ENCODE data around the gene SYT6. TPM values are rescaled to one million over a fixed set of nuclear protein-coding genes. Genes with fewer than 3 reads are reported as not detected.

Gene SYT6
- total RNA-seq, 4 donors from 2014 or later: 0.29 to 0.55 TPM; not detected in 2

DNA sequence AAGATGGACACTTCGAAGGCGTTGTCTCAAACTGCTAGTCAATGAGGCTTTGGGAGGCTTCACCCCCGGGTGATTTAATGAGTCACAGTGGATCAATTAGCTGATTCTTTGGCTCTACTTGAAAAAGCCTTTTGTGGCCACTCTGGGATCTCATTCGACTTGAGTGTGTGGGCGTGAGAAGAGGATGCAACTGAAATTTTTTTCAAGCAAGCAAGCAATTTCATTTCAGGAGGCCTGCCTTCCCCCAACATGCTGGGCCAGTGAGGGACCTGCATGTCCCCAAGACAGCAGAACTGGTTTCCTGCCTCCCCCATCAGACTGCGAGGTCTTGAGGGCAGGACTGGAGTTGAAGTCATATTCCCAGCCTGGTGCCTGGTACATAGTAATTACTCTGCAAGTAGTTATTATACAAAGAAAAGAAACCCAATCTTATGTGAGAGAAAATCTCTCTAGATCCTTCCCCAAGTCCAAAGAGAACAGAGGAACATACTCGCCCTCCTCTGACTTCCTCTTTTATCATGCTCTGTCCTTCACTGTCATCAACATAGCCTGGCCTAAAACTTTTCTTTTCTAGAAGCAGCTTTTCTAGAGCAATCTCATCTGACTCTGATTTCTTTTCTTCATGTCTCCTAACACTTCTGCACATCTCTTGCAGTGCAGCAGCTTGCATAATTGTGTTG is 22.7 kb downstream of the SYT6 start:
- intact Hi-C loops (cut with DNase I; ENCODE audit: low total_unique reads): no loop called here
- Histone ChIP-seq H3K27ac (no peak overlapping the region), H3K36me3 (no peaks in the 10 kb centered on the region), H3K9me3 (no peaks in the 10 kb centered on the region), H3K27me3 (no peaks in the 10 kb centered on the region), H3K4me3 (no peak overlapping the region), H3K4me1 (no peaks in the 10 kb centered on the region)
- TF ChIP-seq, protein P1, sequence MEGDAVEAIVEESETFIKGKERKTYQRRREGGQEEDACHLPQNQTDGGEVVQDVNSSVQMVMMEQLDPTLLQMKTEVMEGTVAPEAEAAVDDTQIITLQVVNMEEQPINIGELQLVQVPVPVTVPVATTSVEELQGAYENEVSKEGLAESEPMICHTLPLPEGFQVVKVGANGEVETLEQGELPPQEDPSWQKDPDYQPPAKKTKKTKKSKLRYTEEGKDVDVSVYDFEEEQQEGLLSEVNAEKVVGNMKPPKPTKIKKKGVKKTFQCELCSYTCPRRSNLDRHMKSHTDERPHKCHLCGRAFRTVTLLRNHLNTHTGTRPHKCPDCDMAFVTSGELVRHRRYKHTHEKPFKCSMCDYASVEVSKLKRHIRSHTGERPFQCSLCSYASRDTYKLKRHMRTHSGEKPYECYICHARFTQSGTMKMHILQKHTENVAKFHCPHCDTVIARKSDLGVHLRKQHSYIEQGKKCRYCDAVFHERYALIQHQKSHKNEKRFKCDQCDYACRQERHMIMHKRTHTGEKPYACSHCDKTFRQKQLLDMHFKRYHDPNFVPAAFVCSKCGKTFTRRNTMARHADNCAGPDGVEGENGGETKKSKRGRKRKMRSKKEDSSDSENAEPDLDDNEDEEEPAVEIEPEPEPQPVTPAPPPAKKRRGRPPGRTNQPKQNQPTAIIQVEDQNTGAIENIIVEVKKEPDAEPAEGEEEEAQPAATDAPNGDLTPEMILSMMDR (IDR thresholded peaks at IDR 0.05): no peak
- no peak for TF ChIP-seq POLR2A (IDR thresholded peaks at IDR 0.05)
- DNase-seq: no peak

DNA sequence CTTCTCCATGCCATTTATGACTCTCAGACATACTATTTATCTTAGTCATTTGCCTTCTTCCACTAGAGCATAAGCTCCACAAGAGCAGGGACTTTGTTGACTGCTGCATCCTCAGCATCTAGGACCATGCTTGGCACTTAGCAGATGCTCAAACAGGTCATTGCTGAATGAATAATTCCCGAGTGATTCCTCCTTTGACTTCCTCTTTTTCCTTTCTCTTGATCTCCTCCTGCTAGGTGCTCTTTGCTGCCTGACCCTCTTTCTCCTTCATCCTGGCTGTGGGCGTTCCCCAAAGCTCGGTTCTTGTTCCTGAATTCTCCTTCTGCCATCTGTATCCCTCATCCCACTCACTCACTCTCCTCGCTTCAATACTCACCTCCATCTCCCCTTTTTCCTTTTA is 23.5 kb downstream of the SYT6 start:
- H3K4me3 ChIP-seq: no peak overlapping the region
- TF ChIP-seq, protein P1 (IDR thresholded peaks at IDR 0.05): no peak
- no peak for TF ChIP-seq POLR2A (IDR thresholded peaks at IDR 0.05)
- no peak overlapping the region for H3K27ac ChIP-seq
- DNase-seq: no peak
- H3K9me3 ChIP-seq: no peaks in the 10 kb centered on the region
- no peaks in the 10 kb centered on the region for H3K4me1 ChIP-seq
- intact Hi-C loops (cut with DNase I; ENCODE audit: low total_unique reads): no loop called here
- H3K36me3 ChIP-seq: no peaks in the 10 kb centered on the region
- no peaks in the 10 kb centered on the region for H3K27me3 ChIP-seq

DNA sequence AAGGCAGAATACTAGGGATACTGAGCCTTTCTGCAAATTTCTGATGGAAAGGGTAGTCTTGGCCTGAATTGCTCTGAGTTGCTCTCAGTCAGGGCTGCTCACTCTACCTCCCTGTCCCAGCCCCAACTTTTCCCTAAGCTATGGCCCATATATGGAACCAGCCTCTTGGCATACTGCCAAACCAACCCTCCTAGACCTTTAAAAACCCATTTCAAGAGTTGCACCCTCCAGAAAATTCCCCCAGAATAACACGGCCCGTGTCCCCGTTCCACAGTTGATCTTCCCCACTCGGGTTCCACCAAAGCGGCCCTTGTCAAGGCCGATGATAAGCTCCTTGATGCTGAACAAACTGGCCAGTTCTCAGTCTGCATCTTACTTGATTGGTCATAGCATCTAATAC is 25.4 kb downstream of the SYT6 start:
- H3K27me3 ChIP-seq: no peaks in the 10 kb centered on the region
- no peak for TF ChIP-seq POLR2A (IDR thresholded peaks at IDR 0.05)
- TF ChIP-seq, protein P1 (IDR thresholded peaks at IDR 0.05): no peak
- H3K9me3 ChIP-seq: no peaks in the 10 kb centered on the region
- H3K4me3 ChIP-seq: no peak overlapping the region
- H3K27ac ChIP-seq: no peak overlapping the region
- no peaks in the 10 kb centered on the region for H3K4me1 ChIP-seq
- no peaks in the 10 kb centered on the region for H3K36me3 ChIP-seq
- DNase-seq: no peak
- intact Hi-C loops (cut with DNase I; ENCODE audit: low total_unique reads): no loop called here

DNA sequence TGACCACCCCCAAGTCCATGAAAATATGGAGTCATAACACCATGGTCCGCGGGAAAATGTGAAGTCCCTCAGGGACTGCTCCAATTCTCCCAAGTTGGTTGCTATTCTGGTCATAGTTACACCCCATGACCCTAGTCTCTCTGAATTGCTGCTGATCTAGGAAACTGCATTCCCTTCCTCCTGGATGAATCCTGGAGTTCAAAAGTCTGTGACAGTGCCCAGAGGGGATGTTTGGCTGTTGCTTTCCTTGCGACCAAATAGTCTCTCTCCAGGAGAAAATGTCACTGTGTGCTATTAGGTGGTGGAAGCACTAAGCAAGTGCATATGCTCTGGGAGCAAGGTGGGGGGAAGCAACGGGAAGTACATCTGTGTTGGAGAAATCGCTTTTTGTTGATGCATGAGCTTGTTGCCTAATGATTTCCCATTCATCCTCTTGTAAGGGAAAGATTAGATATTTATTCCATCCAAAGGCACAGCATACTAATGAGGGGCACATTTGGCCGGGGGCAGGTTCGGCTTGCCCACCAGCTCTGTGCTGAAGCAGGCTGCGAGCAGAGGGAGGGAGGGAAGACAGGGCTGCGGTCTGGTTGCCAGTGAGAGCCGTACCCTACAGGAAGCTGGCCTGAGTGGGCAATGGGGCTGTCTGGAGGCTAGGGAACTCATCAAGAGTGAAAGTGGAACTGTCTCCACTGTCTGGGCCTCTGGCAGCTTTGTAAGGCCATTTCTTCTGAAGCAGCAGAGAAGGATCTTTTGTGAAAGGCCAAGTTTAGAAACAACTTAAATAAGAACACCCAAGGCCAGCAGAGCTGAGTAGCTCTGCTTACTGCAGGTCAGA is 27.2 kb downstream of the SYT6 start:
- H3K9me3 ChIP-seq: no peaks in the 10 kb centered on the region
- no peak for DNase-seq
- H3K27ac ChIP-seq: no peak overlapping the region
- TF ChIP-seq, protein P1 (IDR thresholded peaks at IDR 0.05): no peak
- TF ChIP-seq POLR2A (IDR thresholded peaks at IDR 0.05): no peak
- intact Hi-C loops (cut with DNase I; ENCODE audit: low total_unique reads): no loop called here
- no peaks in the 10 kb centered on the region for H3K27me3 ChIP-seq
- no peak overlapping the region for H3K4me3 ChIP-seq
- no peaks in the 10 kb centered on the region for H3K36me3 ChIP-seq
- no peaks in the 10 kb centered on the region for H3K4me1 ChIP-seq

DNA sequence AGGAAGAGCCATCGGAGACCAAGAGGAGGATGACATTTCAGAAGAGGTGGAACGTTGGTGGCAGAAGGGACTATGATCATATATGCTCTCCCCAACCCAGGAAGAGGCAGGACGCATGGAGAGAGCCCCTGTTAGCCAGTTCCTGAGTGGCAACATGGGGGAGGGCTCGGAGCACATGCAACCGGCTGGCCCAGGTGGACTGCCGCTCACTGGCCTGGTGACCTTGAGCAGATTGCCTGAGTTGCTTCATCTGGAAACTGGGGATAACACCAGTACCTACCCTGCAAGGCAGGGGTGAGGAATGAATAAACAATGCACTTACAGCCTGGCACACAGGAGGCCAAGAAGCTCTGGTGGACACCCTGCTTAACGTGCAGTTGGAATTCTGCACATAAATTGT is 29.0 kb downstream of the SYT6 start:
- no peak for DNase-seq
- H3K4me1 ChIP-seq: no peaks in the 10 kb centered on the region
- TF ChIP-seq, protein P1 (IDR thresholded peaks at IDR 0.05): no peak
- no peaks in the 10 kb centered on the region for H3K9me3 ChIP-seq
- intact Hi-C loops (cut with DNase I; ENCODE audit: low total_unique reads): no loop called here
- H3K36me3 ChIP-seq: no peaks in the 10 kb centered on the region
- no peak overlapping the region for H3K27ac ChIP-seq
- H3K27me3 ChIP-seq: no peaks in the 10 kb centered on the region
- H3K4me3 ChIP-seq: no peak overlapping the region

All from uterus (tissue), 4 donors.